ENCODE results near the gene IL36A. TPM values are rescaled to one million over a fixed set of nuclear protein-coding genes. Genes with fewer than 3 reads are reported as not detected.
A peak's percentile ranks its signal among the peaks of the same experiment; 100 is the strongest.

The IL36A gene
- total and polyA plus RNA-seq, 4 donors = not detected

DNA sequence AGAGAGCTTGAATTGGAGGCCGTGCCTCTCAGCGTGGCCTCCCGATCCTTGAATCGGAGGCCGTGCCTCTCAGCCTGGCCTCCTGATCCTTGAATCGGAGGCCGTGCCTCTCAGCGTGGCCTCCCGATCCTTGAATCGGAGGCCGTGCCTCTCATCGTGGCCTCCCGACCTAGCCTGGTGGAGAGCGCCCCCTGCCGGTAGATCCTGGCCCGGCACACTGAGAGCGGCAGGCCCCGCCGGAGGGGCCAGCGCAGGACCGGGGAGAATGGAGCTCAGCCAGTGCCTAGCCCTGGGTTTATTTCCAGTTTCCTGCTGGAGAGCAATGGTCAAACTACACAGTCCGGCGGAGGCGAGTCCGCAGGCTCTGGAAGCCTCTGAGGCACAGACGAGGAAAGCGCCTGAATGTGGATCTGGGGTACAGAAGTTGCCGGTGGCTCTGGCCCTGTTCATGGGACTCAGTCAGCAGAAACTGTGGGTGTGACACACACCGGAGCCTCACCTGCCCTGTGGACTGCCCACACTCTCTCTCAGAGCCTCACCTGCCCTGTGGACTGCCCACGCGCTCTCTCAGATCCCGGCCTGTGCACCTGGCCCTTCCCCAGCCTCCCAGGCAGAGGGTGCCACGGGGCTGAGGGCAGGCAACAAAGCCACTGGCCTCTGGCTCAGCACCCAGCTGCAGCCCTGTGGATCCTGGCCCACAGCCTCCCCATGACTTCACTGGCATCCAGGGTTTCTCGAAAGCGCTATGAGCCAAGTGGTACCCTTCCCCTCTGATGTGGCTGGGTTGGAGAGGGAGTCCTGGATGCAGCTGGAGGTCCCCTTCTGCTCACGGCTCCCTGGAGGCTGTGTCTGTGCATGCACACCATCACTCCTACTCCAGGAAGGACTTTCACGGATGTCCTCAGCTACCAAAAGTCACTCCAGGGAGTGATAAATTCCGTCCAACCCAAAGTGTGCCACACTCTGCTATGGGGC, 45.9 kb downstream of the IL36A start:
- DNase-seq (no peak), ATAC-seq (ENCODE audit: low FRiP score) (peak; percentile 26)
- H3K9me3 ChIP-seq (ENCODE audit: control insufficient read depth, low read length) = peaks cover 3% of the 10 kb centered on the region
- H3K27ac ChIP-seq (ENCODE audit: low read depth in 1 of 2, low read length in 2 of 2) = no peak overlapping the region
- intact Hi-C loops (cut with DNase I) = no loop called here
- no peaks in the 10 kb centered on the region for H3K36me3 ChIP-seq (ENCODE audit: control insufficient read depth in 1 of 2, insufficient read depth in 2 of 2, low read length in 1 of 2)
- H3K27me3 ChIP-seq (ENCODE audit: control insufficient read depth in 1 of 2, insufficient read depth in 2 of 2, low read length in 1 of 2) = no peaks in the 10 kb centered on the region
- H3K4me3 ChIP-seq (ENCODE audit: low read length in 2 of 2) = no peak overlapping the region
- H3K4me1 ChIP-seq (ENCODE audit: control insufficient read depth in 1 of 2, insufficient read depth in 2 of 2, low read length in 2 of 2) = no peaks in the 10 kb centered on the region
- 90 to 91% methylated on average over 37 to 38 of the region's 38 CpGs for WGBS, 2 donors

DNA sequence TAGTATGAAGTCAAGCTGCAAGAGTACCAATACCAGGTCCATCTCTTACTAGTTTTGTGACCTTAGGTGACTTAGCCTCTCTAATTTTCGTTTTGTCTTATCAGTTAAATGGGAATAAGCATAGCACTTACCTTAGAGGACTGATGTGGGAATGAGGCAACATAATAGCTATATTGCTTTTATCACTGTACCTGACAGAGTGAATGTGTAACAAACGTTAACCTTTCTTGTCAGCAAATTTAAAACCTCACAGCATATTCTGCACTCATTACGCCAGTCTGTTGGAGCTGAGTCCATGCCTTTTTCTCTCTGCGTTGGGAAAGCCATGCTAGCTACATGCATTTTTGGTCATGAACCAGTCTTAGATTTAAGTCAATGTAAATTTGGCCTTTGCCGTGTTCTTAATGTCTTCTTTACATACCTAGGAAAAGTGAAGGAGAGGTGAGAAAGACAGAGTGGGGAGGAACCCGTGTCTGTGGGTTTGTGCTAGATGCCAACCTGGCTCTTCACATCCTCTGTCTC, 47.2 kb downstream of the IL36A start, which contains the start of gene IL36B:
IL36B (minus strand) TSS at position 472 of the 522 bp plus-strand sequence.
- Histone ChIP-seq H3K27me3 (ENCODE audit: control insufficient read depth in 1 of 2, insufficient read depth in 2 of 2, low read length in 1 of 2) (no peaks in the 10 kb centered on the region), H3K4me1 (ENCODE audit: control insufficient read depth in 1 of 2, insufficient read depth in 2 of 2, low read length in 2 of 2) (no peaks in the 10 kb centered on the region), H3K4me3 (ENCODE audit: low read length in 2 of 2) (no peak within 1 kb of the TSS), H3K9me3 (ENCODE audit: control insufficient read depth, low read length) (peaks cover 3% of the 10 kb centered on the region), H3K27ac (ENCODE audit: low read depth in 1 of 2, low read length in 2 of 2) (no peak within 1 kb of the TSS), H3K36me3 (ENCODE audit: control insufficient read depth in 1 of 2, insufficient read depth in 2 of 2, low read length in 1 of 2) (no peaks in the 10 kb centered on the region)
- ATAC-seq (ENCODE audit: low FRiP score) (no peak), DNase-seq (no peak)
- 66 to 70% methylated on average over 6 of the region's 6 CpGs for WGBS, 2 donors
- intact Hi-C loops (cut with DNase I) = no loop called here

DNA sequence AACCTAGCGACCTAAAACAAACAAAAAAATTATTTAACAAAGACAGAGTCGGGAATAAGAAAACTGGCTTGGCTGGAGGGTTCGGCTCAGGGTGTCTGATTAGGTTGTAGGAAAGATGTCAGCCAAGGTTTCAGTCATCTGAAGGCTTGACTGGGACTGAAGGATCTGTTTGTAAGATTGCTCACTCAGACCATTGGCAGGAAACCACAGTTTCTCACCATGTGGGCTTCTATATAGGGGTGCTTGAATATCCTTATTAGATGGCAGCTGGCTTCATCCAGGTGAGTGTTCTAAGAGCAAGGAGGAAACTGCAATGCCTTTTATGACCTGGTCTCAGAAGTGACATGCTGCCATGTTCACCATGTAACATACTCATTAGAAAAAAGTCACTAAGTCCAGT, 48.4 kb downstream of the IL36A start:
- H3K27me3 ChIP-seq (ENCODE audit: control insufficient read depth in 1 of 2, insufficient read depth in 2 of 2, low read length in 1 of 2) = no peaks in the 10 kb centered on the region
- no peak overlapping the region for H3K27ac ChIP-seq (ENCODE audit: low read depth in 1 of 2, low read length in 2 of 2)
- H3K36me3 ChIP-seq (ENCODE audit: control insufficient read depth in 1 of 2, insufficient read depth in 2 of 2, low read length in 1 of 2) = no peaks in the 10 kb centered on the region
- no peak overlapping the region for H3K4me3 ChIP-seq (ENCODE audit: low read length in 2 of 2)
- ATAC-seq (ENCODE audit: low FRiP score) = no peak
- H3K9me3 ChIP-seq (ENCODE audit: control insufficient read depth, low read length) = peaks cover 3% of the 10 kb centered on the region
- no peaks in the 10 kb centered on the region for H3K4me1 ChIP-seq (ENCODE audit: control insufficient read depth in 1 of 2, insufficient read depth in 2 of 2, low read length in 2 of 2)
- no peak for DNase-seq
- WGBS, 2 donors = 62 to 68% methylated on average over 3 of the region's 3 CpGs
- intact Hi-C loops (cut with DNase I) = no loop called here

DNA sequence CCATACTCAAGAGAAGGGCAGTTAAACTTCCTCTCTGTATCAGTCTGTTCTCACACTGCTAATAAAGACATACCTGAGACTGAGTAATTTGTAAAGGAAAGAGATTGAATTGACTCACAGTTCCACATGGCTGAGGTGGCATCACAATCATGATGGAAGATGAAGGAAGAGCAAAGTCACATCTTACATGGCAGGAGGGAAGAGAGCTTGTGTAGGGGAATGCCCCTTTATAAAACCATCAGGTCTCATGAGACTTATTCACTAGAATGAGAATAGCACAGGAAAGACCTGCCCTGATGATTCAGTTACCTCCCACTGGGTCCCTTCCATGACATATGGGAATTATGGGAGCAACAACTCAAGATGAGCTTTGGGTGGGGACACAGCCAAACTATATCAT, 48.8 kb downstream of the IL36A start:
- no peaks in the 10 kb centered on the region for H3K36me3 ChIP-seq (ENCODE audit: control insufficient read depth in 1 of 2, insufficient read depth in 2 of 2, low read length in 1 of 2)
- no peaks in the 10 kb centered on the region for H3K27me3 ChIP-seq (ENCODE audit: control insufficient read depth in 1 of 2, insufficient read depth in 2 of 2, low read length in 1 of 2)
- no peak overlapping the region for H3K27ac ChIP-seq (ENCODE audit: low read depth in 1 of 2, low read length in 2 of 2)
- H3K4me1 ChIP-seq (ENCODE audit: control insufficient read depth in 1 of 2, insufficient read depth in 2 of 2, low read length in 2 of 2) = no peaks in the 10 kb centered on the region
- H3K4me3 ChIP-seq (ENCODE audit: low read length in 2 of 2) = no peak overlapping the region
- intact Hi-C loops (cut with DNase I) = no loop called here
- DNase-seq = no peak
- no peak for ATAC-seq (ENCODE audit: low FRiP score)
- H3K9me3 ChIP-seq (ENCODE audit: control insufficient read depth, low read length) = peaks cover 3% of the 10 kb centered on the region

DNA sequence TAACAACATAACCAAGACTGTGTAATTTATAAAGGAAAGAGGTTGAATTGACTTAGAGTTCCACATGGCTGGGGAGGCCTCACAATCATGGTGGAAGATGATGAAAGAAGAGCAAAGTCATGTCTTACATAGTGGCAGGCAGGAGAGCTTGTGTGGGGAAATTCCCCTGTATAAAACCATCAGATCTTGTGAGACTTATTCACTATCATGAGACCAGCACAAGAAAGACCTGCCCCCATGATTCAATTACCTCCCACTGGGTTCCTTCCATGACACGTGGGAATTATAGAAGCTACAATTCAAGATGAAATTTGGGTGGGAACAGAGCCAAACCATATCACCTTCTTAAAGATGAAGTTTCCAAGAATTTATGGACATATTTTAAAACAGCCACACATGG, 51.3 kb downstream of the IL36A start:
- Histone ChIP-seq H3K27ac (ENCODE audit: low read depth in 1 of 2, low read length in 2 of 2) (no peak overlapping the region), H3K36me3 (ENCODE audit: control insufficient read depth in 1 of 2, insufficient read depth in 2 of 2, low read length in 1 of 2) (no peaks in the 10 kb centered on the region), H3K4me3 (ENCODE audit: low read length in 2 of 2) (no peak overlapping the region), H3K9me3 (ENCODE audit: control insufficient read depth, low read length) (no peaks in the 10 kb centered on the region), H3K4me1 (ENCODE audit: control insufficient read depth in 1 of 2, insufficient read depth in 2 of 2, low read length in 2 of 2) (no peaks in the 10 kb centered on the region), H3K27me3 (ENCODE audit: control insufficient read depth in 1 of 2, insufficient read depth in 2 of 2, low read length in 1 of 2) (no peaks in the 10 kb centered on the region)
- no peak for ATAC-seq (ENCODE audit: low FRiP score)
- WGBS, 2 donors = 57 to 65% methylated on average over 1 of the region's 1 CpG
- intact Hi-C loops (cut with DNase I) = no loop called here
- no peak for DNase-seq

DNA sequence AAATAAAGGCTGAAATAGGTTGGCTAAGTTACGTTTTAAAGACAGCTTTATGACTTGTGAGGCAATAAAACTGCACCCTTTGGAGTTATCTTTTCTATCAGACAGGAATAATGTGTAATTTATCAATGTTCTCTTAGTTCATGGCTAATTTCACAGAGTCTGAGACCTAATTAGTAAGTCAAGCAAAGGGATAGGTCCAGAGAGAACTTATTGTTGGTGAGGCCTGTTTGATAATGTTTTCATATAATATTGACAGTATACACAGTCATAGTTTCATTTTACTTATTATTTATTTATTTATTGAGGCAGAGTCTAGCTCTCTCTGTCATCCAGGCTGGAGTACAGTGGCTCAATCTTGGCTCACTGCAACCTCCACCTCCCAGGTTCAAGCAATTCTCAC, 51.9 kb downstream of the IL36A start:
- Histone ChIP-seq H3K27me3 (ENCODE audit: control insufficient read depth in 1 of 2, insufficient read depth in 2 of 2, low read length in 1 of 2) (no peaks in the 10 kb centered on the region), H3K4me1 (ENCODE audit: control insufficient read depth in 1 of 2, insufficient read depth in 2 of 2, low read length in 2 of 2) (no peaks in the 10 kb centered on the region), H3K4me3 (ENCODE audit: low read length in 2 of 2) (no peak overlapping the region), H3K27ac (ENCODE audit: low read depth in 1 of 2, low read length in 2 of 2) (no peak overlapping the region), H3K9me3 (ENCODE audit: control insufficient read depth, low read length) (no peaks in the 10 kb centered on the region), H3K36me3 (ENCODE audit: control insufficient read depth in 1 of 2, insufficient read depth in 2 of 2, low read length in 1 of 2) (no peaks in the 10 kb centered on the region)
- 34 to 63% methylated on average over 1 of the region's 1 CpG for WGBS, 2 donors
- ATAC-seq (ENCODE audit: low FRiP score) (no peak), DNase-seq (no peak)
- intact Hi-C loops (cut with DNase I) = no loop called here

Other genes with a start within 250 kb of the IL36A start
- gene CKAP2L, start 240.8 kb upstream of the IL36A start, total RNA-seq = under 1 TPM; 0.65 to 0.69 TPM
- gene CKAP2L, start 240.8 kb upstream of the IL36A start, polyA plus RNA-seq = under 1 TPM; under 0.01 to 0.08 TPM
- under 1 TPM in 1 of 2 donors, not detected in 1; 0.19 TPM for gene IL1A, start 221.0 kb upstream of the IL36A start, total RNA-seq
- gene IL1A, start 221.0 kb upstream of the IL36A start, polyA plus RNA-seq = not detected
- 1 to 10 TPM; 2.8 to 9.3 TPM for gene IL1B, start 168.7 kb upstream of the IL36A start, total RNA-seq
- gene IL1B, start 168.7 kb upstream of the IL36A start, polyA plus RNA-seq = 1 to 10 TPM; 1.2 to 1.9 TPM
- not detected for gene IL37, start 94.3 kb upstream of the IL36A start, total RNA-seq
- gene IL37, start 94.3 kb upstream of the IL36A start, polyA plus RNA-seq = not detected
- gene IL36G, start 27.5 kb upstream of the IL36A start, total RNA-seq = not detected
- not detected for gene IL36G, start 27.5 kb upstream of the IL36A start, polyA plus RNA-seq
- not detected for gene IL36B, start 47.4 kb downstream of the IL36A start, total RNA-seq
- not detected for gene IL36B, start 47.4 kb downstream of the IL36A start, polyA plus RNA-seq
- gene IL36RN, start 53.7 kb downstream of the IL36A start, total RNA-seq = not detected
- gene IL36RN, start 53.7 kb downstream of the IL36A start, polyA plus RNA-seq = not detected
- gene IL1F10, start 62.5 kb downstream of the IL36A start, total RNA-seq = not detected
- gene IL1F10, start 62.5 kb downstream of the IL36A start, polyA plus RNA-seq = not detected
- 1 to 10 TPM; 6.0 to 7.1 TPM for gene IL1RN, start 122.1 kb downstream of the IL36A start, total RNA-seq
- 10 to 100 TPM in 1 of 2 donors, under 1 TPM in 1; 0.74 to 11.6 TPM for gene IL1RN, start 122.1 kb downstream of the IL36A start, polyA plus RNA-seq
- 10 to 100 TPM in 1 of 2 donors, 1 to 10 TPM in 1; 9.5 to 17.8 TPM for gene PSD4, start 168.5 kb downstream of the IL36A start, total RNA-seq
- gene PSD4, start 168.5 kb downstream of the IL36A start, polyA plus RNA-seq = 1 to 10 TPM in 1 of 2 donors, under 1 TPM in 1; 0.79 to 3.5 TPM